Activated T-cell treated with anti-CD3 and anti-CD28 coated beads for 48 hours (primary cell): Measurements from ENCODE around the gene KRTAP15-1.

ENCODE experiments used
- DNase-seq: peaks from one replicate; pipeline ENCODE4 v3.0.0-alpha.2; 2020; ENCODE audit warnings: low read depth

KRTAP15-1 gene, protein sequence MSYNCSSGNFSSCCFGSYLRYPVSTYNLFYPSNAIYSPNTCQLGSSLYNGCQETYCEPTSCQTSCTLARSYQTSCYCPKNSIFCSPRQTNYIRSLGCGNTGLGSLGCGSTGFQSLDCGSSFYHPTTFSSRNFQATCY

DNA sequence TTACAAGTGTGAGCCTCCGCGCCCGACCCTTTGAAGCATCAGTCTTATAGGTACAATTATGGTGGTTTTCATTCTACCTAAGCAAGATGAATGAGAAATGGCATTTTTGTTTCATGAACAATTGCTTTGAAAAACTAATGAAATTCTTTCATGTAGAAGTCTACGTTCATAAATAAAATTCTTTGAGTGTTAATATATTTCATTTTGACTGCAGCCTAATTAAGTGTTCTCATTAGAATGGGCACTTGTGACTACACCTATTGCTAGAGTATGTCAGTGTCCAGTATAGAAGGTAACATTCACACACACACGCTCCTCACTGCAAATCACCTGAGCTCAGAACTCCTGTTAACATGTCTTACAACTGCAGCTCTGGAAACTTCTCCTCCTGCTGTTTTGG, at the start of gene KRTAP15-1:
Gene KRTAP15-1, plus strand, starts transcription at position 301 of the 400 bp plus-strand sequence. Its CDS starts 53 bp downstream, at position 354.
- no peak for DNase-seq

DNA sequence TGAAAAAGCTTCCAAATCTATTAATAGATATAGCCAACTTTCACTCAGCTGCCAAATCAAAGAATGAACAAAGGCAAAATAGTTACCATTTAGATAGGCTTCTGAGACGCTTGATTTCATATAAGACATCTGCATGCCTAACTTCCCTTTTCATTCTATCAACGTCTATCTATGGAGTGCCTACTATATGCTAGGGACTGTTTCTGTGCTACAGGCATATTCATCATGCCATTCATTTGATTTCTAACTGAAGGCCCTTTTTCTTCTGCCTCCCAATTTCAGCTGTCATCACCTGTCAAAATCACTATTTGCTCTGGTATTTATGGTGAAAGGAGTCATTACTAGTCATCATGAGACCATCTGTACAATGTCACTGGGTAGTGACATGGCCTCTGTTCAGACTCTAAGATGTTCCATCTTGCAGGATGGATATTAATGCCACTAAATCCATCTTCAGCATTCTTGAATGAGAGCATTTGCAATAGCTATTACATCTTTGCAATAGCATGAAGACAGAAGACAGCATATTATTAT, 48.5 kb upstream of the KRTAP15-1 start:
- DNase-seq, result no peak

DNA sequence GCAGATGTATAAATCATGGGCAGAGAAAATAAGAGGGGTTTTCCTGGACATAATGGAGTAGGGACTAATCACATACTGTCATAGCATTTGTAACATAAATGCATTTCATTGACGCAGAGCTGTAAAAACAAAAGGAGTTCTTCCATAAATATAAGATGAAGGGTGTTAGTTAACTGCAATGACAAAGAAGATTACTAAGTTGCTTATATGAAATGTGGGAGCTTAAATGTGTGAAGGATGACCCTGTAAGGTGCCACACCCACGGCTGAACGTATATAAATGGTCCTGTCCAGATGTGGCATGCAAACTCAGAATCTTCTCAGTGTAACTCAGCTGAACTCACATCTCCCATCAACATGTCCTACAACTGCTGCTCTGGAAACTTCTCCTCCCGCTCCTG, 44.3 kb upstream of the KRTAP15-1 start, which contains the start of gene KRTAP13-1:
Gene KRTAP13-1, plus strand, starts transcription at position 301 of the 400 bp plus-strand sequence. Its CDS starts 56 bp downstream, at position 357.
- no peak for DNase-seq

DNA sequence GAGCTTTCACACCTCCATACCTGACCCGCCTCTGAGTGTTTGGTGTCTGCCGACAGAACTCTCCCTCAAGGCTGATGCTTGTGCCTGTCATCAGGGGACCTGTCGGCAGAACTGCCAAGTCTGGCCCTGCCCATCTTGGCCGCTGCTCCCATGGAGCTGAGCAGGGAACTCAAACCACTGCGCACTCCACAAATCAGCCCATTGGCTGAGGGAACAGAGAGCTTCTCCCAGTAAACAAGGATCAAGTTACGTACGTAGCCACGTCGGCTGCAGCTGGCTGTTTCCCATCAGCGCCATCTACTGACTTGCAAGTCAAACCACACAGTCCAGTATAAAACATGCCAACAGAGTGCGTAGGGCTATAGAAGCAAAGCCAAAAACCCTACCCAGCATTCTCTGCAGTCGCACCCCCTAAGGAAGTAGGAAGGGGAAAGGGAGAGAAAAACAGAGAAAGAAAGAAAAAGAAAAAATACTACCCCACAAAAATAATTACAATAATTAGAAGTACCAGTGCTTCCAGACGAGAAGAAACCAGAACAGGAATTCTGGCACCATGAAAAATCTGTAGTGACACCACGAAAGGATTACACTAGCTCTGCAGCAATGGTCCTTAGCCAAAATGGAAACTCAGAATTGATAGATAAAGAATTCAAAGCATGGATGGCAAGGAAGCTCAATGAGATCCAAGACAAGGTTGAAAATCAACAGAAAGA, 31.1 kb upstream of the KRTAP15-1 start:
- DNase-seq, result no peak

DNA sequence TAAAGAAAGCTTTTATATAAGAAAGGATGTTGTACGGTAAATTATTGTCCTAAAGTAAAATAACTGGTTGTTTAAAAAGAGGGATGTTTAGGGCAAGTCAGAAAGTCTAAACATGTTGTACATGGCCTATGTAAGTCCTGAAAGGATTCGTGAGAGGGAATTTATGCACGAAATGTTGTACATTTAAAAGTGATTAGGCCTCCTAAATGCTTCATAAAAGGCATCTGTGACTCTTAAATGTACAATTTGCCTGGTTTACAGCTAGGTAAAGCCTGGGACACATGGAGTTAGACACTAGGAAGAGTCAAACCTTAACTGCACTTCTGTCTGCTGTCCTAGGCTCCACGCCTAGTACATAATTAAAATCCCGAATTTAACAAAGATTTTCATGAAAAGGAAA, 24.1 kb upstream of the KRTAP15-1 start:
- no peak for DNase-seq

DNA sequence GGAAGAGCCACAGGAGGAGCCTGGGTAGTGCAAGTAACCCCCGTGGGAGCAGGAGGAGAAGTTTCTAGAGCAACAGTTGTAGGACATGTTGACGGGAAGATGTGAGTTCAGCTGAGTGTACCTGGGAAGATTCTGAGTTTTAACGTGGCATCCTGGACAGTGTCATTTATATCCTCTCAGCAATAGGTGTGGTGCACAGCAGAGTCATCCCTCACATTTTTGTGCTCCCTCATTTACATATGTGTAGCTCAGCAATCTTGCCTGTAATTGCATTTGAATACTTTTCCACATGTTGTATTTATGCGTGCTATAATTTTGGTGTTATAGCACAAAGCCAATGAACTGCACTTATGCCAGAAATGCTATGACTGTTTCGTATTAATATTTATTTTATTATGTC, 14.2 kb upstream of the KRTAP15-1 start, which contains the start of gene KRTAP13-3:
Gene KRTAP13-3, minus strand, starts transcription at position 101 of the 400 bp plus-strand sequence. Its CDS starts 14 bp downstream, at position 87.
- no peak for DNase-seq

DNA sequence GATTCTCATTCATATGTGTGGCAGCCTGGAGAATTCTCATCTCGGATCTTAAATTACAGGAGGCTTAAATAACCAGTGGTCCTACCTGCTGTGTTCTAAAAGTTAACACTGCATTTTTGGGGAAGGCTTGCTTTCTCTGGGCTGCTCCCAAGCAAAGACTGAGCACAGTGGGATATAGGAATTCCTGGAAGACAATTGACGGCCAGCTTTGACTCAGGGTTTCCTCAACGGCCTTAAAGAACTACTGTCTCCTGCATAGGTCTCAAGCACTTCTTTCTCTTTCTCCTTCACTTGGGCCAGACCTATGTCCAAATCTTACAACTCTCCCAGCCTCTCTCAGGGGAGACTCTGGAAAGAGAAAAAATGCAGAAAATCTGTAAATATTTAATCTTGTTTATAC, 13.3 kb upstream of the KRTAP15-1 start:
- DNase-seq, result no peak

DNA sequence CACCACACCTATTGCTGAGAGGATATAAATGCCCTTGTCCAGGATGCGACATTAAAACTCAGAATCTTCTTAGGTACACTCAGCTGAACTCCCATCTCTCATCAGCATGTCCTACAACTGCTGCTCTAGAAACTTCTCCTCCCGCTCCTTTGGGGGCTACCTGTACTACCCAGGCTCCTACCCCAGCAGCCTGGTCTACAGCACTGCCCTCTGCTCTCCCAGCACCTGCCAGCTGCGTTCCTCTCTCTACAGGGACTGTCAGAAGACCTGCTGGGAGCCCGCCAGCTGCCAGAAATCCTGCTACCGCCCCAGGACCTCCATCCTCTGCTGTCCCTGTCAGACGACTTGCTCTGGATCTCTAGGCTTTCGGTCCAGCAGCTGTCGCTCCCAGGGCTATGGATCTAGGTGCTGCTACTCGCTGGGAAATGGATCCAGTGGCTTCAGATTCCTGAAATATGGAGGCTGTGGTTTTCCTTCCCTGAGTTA, 9.9 kb upstream of the KRTAP15-1 start, which contains the start of gene KRTAP13-4:
Gene KRTAP13-4, plus strand, starts transcription at position 51 of the 486 bp plus-strand sequence. Its CDS starts 56 bp downstream, at position 107.
- no peak for DNase-seq

DNA sequence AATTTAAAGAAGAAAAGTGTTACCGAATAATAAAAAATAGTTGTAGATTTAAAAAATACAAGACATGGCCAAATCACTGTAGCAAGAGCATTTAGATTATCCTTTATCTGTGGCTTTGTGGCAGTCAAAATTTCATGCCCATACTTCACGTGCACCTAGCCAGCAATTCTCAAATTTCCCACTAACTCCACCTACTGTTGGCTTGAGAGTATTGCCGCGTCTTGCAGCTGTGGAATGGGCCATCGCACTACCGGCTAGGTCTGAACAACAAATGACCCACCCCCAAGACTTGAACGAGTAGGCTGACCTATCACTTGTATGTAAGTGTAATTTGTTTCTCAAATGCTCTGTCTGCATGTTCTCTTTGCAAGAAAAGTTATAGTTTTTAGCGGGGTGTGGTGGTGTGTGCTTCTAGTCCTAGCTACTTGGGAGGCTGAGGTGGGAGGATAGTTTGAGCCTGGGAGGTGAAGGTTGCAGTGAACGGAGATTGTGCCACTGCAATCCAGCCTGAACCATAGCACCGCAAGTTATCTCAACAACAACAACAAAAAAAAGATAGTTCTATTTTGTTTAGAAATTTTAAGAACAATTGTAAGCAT, 5.9 kb upstream of the KRTAP15-1 start:
- peak; percentile 4 for DNase-seq

DNA sequence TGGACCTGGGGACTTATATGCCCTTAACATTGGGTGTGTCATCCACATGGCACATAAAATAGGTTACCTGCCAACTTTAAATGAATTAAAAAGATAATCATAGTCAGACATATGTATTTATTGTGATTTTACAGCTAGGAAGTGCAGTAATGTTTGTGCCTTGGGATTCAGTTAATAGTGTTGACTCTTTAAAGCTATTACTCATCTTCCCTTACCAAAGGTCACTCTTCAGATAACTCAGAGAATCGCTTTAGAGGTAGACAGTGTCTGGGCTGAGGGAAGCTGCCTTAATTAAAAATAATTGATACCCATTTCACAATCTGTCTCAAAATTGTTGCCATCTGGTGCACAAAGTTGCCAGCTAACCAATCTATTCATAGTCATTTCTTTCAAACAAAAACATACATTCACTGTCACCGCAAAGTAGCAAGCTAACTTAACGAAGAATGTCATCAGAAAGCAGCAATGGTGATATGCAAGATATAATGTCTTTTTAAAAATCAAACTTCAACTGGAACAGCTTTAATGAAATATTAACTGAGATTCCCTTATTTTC, 3.0 kb upstream of the KRTAP15-1 start:
- DNase-seq, result no peak

DNA sequence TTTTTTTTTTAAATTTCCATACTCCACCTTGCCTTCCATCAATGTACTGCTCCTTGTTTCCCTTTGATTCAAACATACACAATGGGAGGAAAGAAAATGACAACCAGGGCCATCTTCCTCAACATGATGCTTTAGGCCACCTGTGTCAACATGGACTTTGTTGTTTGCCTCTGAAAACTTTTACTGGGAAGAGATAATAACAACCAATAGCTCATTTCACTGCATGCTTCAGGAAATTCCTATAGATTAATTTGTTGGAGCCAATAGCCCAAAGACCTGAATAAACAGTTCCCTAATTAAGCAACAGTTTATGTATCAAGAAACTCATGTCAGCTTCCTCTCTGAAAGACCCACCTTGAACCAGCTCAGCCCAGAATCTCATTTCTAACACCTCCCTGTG, 3.2 kb downstream of the KRTAP15-1 start:
- DNase-seq, result no peak

DNA sequence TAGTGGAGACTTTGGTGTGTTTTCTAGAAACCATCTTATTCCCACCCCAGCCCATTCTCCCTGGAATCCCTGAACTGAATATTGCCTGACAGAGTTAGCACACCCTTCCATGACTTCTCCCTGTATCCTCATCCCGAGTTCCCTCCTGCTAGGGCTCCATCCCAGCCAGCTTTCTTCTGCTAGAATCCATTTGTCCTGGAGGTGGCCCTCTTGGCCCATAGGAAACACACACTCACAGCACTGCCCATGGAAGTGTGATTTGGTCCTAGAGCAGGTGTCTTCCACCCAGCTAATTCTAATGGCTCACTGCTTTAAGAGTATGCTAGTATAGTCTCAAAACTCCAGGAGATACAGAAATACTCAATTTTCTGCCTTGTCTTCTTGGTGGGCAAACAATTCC, 4.1 kb downstream of the KRTAP15-1 start:
- no peak for DNase-seq

DNA sequence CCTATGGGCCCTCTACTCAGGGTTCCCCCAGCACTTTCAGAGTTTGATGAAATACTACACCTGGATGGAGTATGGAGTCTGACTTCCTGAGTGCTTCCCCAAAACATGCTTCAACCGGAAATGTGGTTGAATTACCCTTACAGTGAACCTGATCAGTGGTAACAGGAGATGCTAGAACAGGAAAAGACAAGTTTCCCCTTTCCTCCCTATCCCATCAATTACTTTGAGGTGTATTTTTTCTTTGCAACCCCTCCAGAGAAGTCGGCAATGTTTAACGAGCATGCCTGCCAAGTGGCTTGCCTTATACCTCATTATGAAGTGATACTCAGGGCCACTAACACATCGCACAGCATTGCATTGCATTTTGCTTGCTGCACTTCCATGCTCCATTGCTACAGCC, 7.0 kb downstream of the KRTAP15-1 start:
- DNase-seq, result no peak

DNA sequence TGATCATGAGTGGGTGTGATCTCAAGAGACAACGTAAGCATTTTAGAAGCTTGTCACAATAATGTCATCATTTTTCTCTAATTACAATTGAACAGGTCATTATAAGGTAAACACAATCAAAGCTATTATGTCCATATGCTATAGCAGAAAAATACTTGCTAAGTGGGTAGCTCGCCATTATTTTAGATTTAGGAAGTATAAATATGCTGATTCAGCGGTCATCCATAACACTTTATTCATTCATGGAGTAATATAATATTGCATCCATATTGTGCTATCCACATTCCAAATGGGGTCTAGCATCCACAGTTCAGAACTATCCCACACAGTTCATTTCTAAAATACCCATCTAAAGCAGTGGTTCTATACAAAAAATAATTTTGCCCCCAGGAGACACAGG, 8.4 kb downstream of the KRTAP15-1 start:
- DNase-seq, result no peak

DNA sequence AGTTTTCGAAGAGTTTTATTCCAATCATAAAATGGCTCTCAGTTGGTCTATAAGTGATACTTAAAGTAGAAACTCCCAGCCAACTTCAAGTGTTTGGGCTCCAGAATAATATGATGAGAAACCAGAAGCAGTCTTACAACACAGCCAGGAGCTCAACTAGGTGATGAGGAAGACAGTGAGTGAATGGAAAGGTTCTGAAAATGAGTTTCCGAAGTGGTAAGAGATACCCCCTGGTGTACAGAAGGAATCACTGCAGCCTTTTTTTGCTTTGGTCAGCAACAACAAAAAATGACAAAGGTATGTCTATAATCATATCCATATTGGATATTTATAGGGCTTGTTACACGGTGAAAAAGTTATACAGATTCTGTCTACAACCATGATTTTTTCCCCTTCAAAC, 23.6 kb downstream of the KRTAP15-1 start:
- DNase-seq, result no peak

DNA sequence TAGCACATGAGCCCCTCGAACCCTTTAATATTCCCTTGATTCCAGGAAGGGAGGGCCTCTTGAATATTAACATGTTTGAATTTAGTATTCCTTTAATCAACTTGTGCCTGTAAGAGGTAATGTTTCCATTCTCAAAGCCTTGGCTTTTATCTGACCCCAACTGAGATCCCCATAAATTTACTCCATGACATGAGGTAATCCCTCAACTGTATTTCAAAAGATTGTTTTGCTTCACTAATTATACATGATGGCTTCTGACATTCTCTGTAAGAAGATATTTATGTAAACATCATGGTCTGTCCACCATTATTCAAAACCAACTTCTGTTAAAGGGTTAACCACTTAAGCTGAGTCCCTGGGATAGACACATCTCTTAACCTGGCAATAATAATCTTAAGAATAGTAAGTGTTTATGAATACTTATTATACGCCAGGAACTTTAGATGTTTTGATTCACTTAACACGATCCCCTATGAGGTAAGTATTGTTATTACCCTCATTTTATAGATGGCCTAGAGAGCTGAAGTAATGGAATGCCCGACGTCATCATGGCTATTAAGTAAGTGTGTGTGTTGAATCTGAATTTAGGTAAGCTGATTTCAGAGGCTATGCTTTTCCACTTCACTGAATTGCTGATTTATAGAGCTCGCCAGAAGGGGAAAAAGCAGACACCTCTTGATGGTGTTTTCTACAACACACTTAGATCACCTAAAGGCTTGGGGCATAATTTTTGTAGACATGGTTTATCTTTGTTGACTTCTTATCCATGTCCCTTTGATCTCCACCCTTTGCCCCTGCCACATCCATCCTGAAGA, 29.0 kb downstream of the KRTAP15-1 start:
- DNase-seq, result no peak

DNA sequence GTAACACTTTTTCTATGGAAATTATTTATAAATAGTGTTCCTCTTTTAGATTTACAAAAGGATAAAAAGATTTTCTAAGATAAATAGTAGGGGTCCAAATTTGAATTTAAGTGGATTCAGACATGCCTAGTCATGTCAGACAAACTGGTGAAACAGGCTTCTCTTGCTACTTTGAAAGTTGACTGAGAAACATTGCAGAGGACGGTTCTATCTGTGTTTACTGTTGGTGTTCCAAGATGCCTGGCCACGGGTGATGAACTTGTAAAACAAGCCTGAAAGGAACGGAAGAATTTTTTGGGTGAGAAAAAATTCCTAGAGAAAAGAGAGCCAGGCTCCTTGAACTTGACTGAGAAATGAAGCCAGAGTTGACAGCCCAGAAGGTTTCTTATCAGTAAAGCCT, 37.9 kb downstream of the KRTAP15-1 start:
- DNase-seq, result no peak

DNA sequence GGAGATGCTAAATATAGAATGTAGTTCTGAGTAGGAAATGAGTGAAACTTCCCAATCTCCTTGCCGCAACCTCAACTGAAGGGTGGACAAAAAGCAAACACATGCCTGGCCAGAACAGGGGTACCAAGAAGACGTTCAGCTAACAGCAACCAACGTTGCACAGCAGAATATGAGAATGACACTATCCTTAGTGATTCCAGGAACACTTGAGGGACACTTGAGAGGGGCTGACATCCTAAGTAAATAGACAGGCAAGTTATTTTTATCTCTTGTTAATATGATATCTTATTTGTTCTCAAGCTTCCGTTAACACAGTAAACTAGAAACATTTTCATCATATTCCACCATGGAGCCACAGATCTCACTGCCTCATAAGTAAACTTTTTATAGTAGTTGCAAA, 39.2 kb downstream of the KRTAP15-1 start:
- no peak for DNase-seq

DNA sequence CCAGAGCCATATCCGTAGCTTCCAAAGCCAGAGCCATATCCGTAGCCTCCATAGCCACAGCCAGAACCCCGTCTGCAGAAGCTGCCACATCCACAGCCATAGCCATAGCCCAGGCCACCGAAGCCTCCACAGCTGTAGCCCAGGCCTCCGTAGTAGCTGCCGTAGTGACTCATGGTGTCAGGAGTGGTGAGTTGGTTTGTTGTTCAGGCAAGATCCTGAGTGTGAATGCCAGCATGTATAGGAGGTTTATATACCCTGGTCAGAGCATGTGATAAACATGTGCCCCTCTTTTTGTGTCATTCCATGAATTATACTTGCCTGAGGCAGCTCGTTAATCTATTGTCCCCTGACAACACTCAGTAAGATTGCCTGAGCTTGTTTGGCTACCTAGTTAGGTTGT, 40.1 kb downstream of the KRTAP15-1 start, which contains the start of gene KRTAP19-1:
Gene KRTAP19-1, minus strand, starts transcription at position 223 of the 400 bp plus-strand sequence. Its CDS starts 50 bp downstream, at position 173.
- no peak for DNase-seq

DNA sequence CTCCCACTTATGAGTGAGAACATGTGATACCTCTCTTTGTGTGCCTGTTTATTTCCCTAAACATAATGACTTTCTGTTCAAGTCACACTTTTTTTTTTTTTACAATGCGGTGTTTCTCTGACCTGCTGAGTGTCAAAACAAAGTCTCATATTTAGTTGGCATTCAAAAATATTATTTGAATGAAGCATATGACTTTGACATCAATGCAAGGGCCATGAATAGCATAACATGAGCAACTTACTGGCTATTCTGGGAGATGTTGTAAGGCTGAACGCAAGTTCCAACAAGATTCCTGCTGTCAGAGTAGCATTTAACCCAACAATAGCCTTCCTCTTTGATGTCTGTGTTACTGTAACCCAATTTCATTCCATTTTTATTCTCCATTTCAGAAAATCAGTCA, 42.1 kb downstream of the KRTAP15-1 start:
- DNase-seq, result no peak

DNA sequence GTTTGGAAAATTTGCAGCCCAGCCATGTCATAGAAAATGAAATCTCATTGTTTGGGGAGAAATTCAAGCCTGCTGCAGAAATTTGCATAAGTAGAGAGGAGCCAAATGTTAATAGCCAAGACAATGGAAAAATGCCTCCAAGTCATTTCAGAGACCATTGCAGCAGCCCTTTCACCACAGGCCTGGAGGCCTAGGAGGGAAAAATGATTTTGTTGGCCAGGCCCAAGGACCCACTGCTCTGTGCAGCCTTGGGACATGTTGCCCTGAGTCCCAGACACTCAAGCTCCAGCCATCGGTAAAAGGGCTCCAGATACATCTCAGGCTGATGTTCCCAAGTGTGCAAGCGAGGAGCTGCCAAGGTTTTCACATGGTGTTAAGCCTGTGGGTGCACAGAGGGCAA, 46.1 kb downstream of the KRTAP15-1 start:
- no peak for DNase-seq
